Measurements from ENCODE around the gene HYLS1. TPM values are rescaled to one million over a fixed set of nuclear protein-coding genes. Genes with fewer than 3 reads are reported as not detected.

Gene HYLS1
- total RNA-seq, 2 experiments from 2014 or later, result 14.0 to 15.5 TPM

- Mint-ChIP-seq H3K4me3 (no peak overlapping the region), H3K27me3 (no peaks in the 10 kb centered on the region), H3K36me3 (ENCODE audit: low read depth) (no peaks in the 10 kb centered on the region), H3K4me1 (peaks cover 13% of the 10 kb centered on the region), H3K27ac (no peak overlapping the region), H3K9me3 (no peaks in the 10 kb centered on the region)
- ChIA-PET CTCF (interaction anchor here (0.8 to 7.7 kb wide), 9 partner anchors 10 to 256 kb away, joined by 3 to 75 read pairs (median 3); no protein-coding TSS in a partner anchor), POLR2A (no interaction called here)
- peak; percentile 52 for DNase-seq
These were observed 54.4 kb downstream of the HYLS1 start for GRCh38 chr11:125941619-125942611.

- Mint-ChIP-seq H3K36me3 (ENCODE audit: low read depth) (no peaks in the 10 kb centered on the region), H3K4me1 (peaks cover 12% of the 10 kb centered on the region), H3K9me3 (no peaks in the 10 kb centered on the region), H3K27ac (no peak overlapping the region), H3K4me3 (no peak overlapping the region), H3K27me3 (no peaks in the 10 kb centered on the region)
- ChIA-PET CTCF (interaction anchor here (0.5 to 7.7 kb wide), 9 partner anchors 11 to 536 kb away, joined by 3 to 75 read pairs (median 3); no protein-coding TSS in a partner anchor), POLR2A (no interaction called here)
- DNase-seq, result no peak
These were observed 55.4 kb downstream of the HYLS1 start for GRCh38 chr11:125942771-125943428.

GRCh38 chr11:125943661-125944349 lies 56.3 kb downstream of the HYLS1 start:
- H3K27me3 Mint-ChIP-seq, result no peaks in the 10 kb centered on the region
- ChIA-PET POLR2A (no interaction called here), CTCF (interaction anchor here (0.5 to 7.7 kb wide), 4 partner anchors 22 to 537 kb away, joined by 3 to 75 read pairs (median 4); no protein-coding TSS in a partner anchor)
- no peak for DNase-seq
- no peak overlapping the region for H3K4me3 Mint-ChIP-seq
- H3K9me3 Mint-ChIP-seq, result no peaks in the 10 kb centered on the region
- H3K4me1 Mint-ChIP-seq, result peaks cover 4% of the 10 kb centered on the region
- no peak overlapping the region for H3K27ac Mint-ChIP-seq
- H3K36me3 Mint-ChIP-seq (ENCODE audit: low read depth), result no peaks in the 10 kb centered on the region

GRCh38 chr11:125944350-125945010 lies 57.0 kb downstream of the HYLS1 start:
- Mint-ChIP-seq H3K27me3 (no peaks in the 10 kb centered on the region), H3K4me1 (peaks cover 2% of the 10 kb centered on the region), H3K9me3 (no peaks in the 10 kb centered on the region), H3K4me3 (no peak overlapping the region), H3K27ac (no peak overlapping the region), H3K36me3 (ENCODE audit: low read depth) (no peaks in the 10 kb centered on the region)
- DNase-seq, result no peak
- ChIA-PET POLR2A (no interaction called here), CTCF (interaction anchor here (1.5 to 7.7 kb wide), 2 partner anchors 23 to 248 kb away, joined by 4 to 75 read pairs; no protein-coding TSS in a partner anchor)

- ChIA-PET POLR2A (no interaction called here), CTCF (interaction anchor here (7.7 kb wide), 1 partner anchor 247 kb away, joined by 75 read pairs; no protein-coding TSS in a partner anchor)
- Mint-ChIP-seq H3K36me3 (ENCODE audit: low read depth) (no peaks in the 10 kb centered on the region), H3K27ac (no peak overlapping the region), H3K9me3 (no peaks in the 10 kb centered on the region), H3K4me1 (peaks cover 2% of the 10 kb centered on the region), H3K4me3 (no peak overlapping the region), H3K27me3 (no peaks in the 10 kb centered on the region)
- DNase-seq, result no peak
These were observed 57.7 kb downstream of the HYLS1 start for GRCh38 chr11:125945011-125945796.

- DNase-seq, result no peak
- H3K36me3 Mint-ChIP-seq (ENCODE audit: low read depth), result no peaks in the 10 kb centered on the region
- H3K27me3 Mint-ChIP-seq, result no peaks in the 10 kb centered on the region
- no peak within 1 kb of the TSS for H3K27ac Mint-ChIP-seq
- peaks cover 2% of the 10 kb centered on the region for H3K4me1 Mint-ChIP-seq
- H3K9me3 Mint-ChIP-seq, result no peaks in the 10 kb centered on the region
- no peak within 1 kb of the TSS for H3K4me3 Mint-ChIP-seq
- ChIA-PET POLR2A (no interaction called here), CTCF (interaction anchor here (7.7 kb wide), 1 partner anchor 246 kb away, joined by 75 read pairs; no protein-coding TSS in a partner anchor)
These were observed 58.5 kb downstream of the HYLS1 start, which contains the start of gene VSIG10L2 for GRCh38 chr11:125945797-125946520. VSIG10L2 (plus strand) TSS chr11:125946044; CDS start chr11:125946056, 12 bp downstream.

- POLR2A ChIA-PET, result no interaction called here
- no peak for DNase-seq
- Mint-ChIP-seq H3K27me3 (no peaks in the 10 kb centered on the region), H3K27ac (no peak overlapping the region), H3K4me3 (no peak overlapping the region), H3K9me3 (no peaks in the 10 kb centered on the region), H3K36me3 (ENCODE audit: low read depth) (no peaks in the 10 kb centered on the region), H3K4me1 (peaks cover 2% of the 10 kb centered on the region)
- CTCF ChIA-PET, result no interaction called here
These were observed 59.4 kb downstream of the HYLS1 start for GRCh38 chr11:125946712-125947418.

GRCh38 chr11:125947419-125948277 lies 60.2 kb downstream of the HYLS1 start:
- Mint-ChIP-seq H3K27me3 (no peaks in the 10 kb centered on the region), H3K36me3 (ENCODE audit: low read depth) (no peaks in the 10 kb centered on the region), H3K27ac (no peak overlapping the region), H3K9me3 (no peaks in the 10 kb centered on the region), H3K4me3 (no peak overlapping the region), H3K4me1 (no peaks in the 10 kb centered on the region)
- ChIA-PET POLR2A (no interaction called here), CTCF (no interaction called here)
- DNase-seq, result no peak

GRCh38 chr11:125948278-125949051 lies 61.0 kb downstream of the HYLS1 start:
- Mint-ChIP-seq H3K36me3 (ENCODE audit: low read depth) (no peaks in the 10 kb centered on the region), H3K27me3 (no peaks in the 10 kb centered on the region), H3K9me3 (no peaks in the 10 kb centered on the region), H3K4me1 (no peaks in the 10 kb centered on the region), H3K4me3 (no peak overlapping the region), H3K27ac (no peak overlapping the region)
- no peak for DNase-seq
- POLR2A ChIA-PET, result no interaction called here
- CTCF ChIA-PET, result no interaction called here

All from activated CD4-positive, alpha-beta memory T cell treated with anti-CD3 and anti-CD28 coated beads, Interleukin-2, amount 10 ng/mL, durations not matched to agents 7 days and 5 days (primary cell).